DMS114 treated with DMSO at 0.1 percent for 48 hours (cell line): ENCODE results near the gene PTPN7.
"Not testable (repeated sequence)": the region's sequence is repeated elsewhere in the genome, so short reads cannot be mapped to it uniquely, and the experiment has no call there.

Experiments used
- DNase-seq: peaks from one replicate; lab custom pipeline; 2025; ENCODE audit not compliant: unreplicated experiment; lab: John Stamatoyannopoulos, UW

The PTPN7 gene

GRCh38 chr1:202111589-202111988 lies 48.8 kb downstream of the PTPN7 start:
- DNase-seq = not testable (repeated sequence)

GRCh38 chr1:202110977-202111376 lies 49.4 kb downstream of the PTPN7 start:
- no peak for DNase-seq

GRCh38 chr1:202107801-202108731 lies 52.3 kb downstream of the PTPN7 start:
- no peak for DNase-seq

GRCh38 chr1:202107321-202107761 lies 53.1 kb downstream of the PTPN7 start:
- no peak for DNase-seq

- no peak for DNase-seq
Measured at GRCh38 chr1:202106340-202107254, 53.8 kb downstream of the PTPN7 start.

GRCh38 chr1:202105571-202106339 lies 54.6 kb downstream of the PTPN7 start:
- no peak for DNase-seq

GRCh38 chr1:202104073-202104472 lies 56.3 kb downstream of the PTPN7 start:
- DNase-seq = no peak

- DNase-seq = no peak
Measured at GRCh38 chr1:202101184-202101583, 59.2 kb downstream of the PTPN7 start.
